Right hindlimb (tissue), 1 donor: ENCODE data around the gene MCF2L.
"Not testable (repeated sequence)": the region's sequence is repeated elsewhere in the genome, so short reads cannot be mapped to it uniquely, and the experiment has no call there.

Source experiments
- DNase-seq: peaks from one replicate; pipeline ENCODE4 v3.0.0-alpha.2; 2018

The MCF2L gene

GRCh38 chr13:113073942-113074341, 104.9 kb downstream of the MCF2L start:
- DNase-seq: no peak

- no peak for DNase-seq
Observed at GRCh38 chr13:113074401-113074800, 105.4 kb downstream of the MCF2L start.

DNA sequence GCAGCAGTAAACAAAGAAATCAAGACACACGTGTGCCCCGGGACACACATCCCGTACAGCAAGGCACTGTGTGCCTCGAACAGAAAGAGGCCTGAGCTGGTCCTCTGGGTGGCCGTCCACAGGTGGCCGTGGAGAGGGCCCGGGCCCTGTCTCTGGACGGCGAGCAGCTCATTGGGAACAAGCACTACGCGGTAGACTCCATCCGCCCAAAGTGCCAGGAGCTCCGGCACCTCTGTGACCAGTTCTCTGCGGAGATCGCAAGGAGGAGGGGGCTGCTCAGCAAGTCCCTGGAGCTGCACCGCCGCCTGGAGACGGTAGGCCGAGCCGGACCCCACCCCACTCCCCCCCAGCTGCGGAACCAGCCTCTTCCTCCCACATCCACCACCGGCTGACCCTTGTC, 105.9 kb downstream of the MCF2L start:
- no peak for DNase-seq

DNA sequence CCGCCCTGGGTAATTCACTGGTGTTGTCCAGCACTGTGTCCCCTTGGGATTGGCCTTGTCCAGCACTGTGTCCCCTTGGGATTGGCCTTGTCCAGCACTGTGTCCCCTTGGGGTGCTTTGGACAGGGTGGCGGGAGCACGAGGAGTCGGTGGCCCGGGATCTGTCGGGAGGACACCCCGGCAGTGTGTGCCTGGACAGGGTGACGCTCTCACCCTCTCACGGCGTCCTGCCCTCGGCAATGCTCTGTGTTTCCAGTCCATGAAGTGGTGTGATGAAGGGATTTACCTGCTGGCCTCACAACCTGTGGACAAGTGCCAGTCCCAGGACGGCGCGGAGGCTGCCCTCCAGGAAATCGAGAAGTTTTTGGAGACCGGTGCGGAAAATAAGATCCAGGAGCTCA, 106.7 kb downstream of the MCF2L start:
- DNase-seq: no peak

DNA sequence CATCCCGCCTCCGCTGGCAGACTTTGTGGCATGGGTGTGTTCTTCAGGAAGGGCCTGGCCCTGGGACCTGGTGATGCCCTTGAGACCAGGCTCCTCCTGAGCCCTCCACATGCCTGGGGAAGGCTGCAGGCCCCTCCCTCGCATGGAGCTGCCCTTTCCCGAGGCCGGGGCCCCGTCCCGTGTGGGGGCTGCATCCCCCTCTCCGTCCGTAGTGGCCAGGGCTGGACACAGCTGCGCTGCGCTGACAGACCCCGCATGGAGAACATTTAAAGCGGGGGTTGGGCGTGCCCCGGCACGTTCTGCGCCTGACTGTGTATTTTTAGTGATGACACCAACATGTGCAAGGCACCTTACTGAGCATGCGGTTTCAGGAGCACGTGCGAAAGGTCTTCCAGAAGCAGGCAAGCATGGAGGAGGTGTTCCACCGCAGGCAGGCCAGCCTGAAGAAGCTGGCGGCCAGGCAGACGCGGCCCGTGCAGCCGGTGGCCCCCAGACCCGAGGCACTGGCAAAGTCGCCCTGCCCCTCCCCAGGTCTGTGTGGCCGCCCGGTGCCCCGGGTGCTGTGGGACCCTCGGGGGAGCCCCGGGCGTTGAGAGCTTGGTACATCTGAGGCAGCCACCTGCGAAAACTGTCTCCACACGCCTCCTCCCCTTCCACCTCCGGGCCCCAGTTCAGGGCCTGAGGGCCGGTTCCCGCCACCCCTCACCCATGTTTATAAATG, 107.8 kb downstream of the MCF2L start:
- DNase-seq: no peak

DNA sequence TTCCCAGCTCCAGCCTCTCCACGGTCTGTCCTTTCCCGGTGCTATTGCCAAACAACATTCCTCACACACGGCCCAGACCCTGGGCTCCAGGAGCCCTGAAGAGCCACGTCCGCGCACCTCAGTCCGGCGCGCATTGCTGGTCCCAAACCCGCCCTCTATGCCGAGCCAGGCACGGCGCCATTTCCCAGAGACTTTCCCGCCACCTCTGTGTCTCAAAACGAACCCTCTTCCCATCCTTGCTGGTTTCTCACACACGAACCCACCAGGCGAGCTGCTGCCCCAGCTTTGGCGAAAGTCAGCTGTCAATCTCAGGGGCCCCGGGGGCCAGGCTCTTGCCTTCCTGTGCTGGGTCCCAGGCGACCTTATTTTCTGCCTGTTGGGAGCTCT, 108.5 kb downstream of the MCF2L start:
- DNase-seq: no peak

DNA sequence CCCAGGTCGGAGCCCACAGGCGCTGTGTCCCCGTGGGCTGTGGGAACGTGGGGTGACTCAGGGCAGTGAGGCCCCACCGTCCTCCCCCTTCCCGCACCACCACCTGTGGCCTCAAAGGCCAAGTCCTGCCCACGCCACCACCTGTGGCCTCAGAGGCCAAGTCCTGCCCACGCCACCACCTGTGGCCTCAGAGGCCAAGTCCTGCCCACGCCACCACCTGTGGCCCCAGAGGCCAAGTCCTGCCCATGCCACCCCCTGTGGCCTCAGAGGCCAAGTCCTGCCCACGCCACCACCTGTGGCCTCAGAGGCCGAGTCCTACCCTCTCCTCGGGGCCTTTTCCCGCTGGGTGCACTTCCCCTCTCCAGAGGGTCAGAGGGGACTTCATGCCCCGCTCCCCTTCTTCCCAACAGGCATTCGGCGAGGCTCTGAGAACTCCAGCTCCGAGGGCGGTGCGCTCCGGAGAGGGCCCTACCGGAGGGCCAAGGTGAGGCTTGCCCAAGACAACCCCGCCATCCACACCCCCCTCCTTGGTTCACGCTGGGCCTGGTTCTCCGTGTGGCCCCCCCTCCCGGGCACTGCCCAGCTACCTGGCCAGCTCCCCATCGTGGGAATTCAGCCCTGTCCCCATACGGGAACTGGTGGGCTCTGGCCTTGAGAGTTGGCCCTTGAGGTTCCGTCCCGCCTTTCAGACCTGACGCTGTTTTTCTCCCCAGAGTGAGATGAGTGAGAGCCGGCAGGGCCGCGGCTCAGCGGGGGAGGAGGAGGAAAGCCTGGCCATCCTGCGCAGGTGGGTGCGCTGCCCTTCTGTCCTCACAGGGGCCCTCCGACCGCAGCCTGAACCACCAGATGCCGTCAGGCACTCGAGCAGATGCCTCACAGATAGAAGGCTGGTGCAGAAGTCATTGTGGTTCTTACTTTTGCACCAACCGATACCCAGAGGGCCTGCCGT, 109.2 kb downstream of the MCF2L start:
- DNase-seq: no peak

DNA sequence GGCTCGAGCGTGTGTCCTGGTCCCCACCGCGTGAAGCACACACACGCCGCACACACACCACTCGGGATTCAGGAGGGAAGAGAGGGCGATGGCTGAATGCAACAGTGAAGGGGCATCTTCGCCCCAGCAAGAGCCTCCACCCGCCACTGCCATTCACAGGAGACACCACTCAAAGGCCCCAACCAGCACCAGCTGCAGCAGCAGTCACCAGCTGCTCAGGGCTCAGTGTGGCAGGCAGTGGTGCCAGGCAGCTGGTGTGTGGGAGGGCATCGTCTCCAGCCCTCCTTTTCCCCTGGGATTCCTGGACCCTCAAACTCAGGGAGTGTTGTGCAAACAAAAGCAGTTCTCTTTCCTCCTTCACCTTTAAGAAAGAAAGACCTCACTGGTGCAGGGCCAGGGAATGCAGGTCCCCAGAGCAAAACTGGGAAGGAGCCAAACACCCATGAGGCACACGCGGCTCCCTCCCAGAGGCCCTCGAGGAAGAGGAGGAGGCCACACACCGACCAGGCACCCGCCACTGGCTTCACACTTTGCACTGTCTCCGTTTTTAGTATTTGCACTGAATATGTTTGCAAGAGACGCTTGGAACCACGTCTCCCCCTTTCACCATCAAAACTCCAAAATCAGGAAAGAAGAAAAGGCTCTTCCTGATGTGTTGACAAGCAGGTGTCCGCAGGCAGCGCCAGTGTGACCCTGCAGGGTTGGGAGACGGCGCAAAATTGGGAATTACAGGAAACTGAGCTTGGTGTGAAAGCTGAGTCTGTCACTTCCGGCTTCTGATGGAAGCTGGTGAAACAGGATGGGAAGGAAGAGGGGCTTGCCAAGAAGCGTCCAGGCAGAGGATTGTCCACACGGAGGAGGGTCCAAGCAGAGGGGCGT, 110.1 kb downstream of the MCF2L start:
- peak; percentile 82 for DNase-seq

DNA sequence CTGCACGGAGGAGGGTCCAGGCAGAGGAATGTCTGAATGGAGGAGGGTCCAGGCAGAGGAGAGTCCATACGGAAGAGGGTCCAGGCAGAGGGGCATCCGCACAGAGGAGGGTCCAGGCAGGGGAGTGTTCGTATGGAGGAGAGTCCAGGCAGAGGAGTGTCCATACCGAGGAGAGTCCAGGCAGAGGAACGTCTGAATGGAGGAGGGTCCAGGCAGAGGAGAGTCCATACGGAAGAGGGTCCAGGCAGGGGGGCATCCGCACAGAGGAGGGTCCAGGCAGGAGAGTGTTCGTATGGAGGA, 110.7 kb downstream of the MCF2L start:
- not testable (repeated sequence) for DNase-seq

DNA sequence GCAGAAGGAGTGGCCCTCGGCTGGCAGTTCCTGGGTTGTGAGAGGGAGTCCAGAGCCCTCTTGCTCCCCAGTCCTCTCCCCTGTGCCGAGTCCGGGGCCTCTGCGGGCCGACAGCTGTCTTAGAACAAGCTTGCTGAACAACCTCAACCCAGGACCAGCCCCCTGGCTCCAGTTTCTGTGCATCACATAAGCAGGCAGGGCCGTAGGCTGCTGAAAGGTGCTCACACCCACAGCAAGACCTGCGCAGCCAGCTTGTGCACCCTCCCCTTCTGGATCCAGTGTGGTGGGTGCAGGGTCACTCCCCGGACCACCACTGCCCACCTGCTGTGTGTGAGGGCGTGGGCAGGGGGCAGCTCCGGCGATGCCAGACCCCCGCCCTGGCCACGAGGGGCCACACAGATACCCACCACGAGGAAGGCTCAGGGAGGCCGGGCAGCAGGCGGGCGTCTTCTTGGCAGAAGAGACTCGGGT, 111.4 kb downstream of the MCF2L start:
- no peak for DNase-seq

- DNase-seq: no peak
Observed at GRCh38 chr13:113080901-113081521, 112.0 kb downstream of the MCF2L start.

DNA sequence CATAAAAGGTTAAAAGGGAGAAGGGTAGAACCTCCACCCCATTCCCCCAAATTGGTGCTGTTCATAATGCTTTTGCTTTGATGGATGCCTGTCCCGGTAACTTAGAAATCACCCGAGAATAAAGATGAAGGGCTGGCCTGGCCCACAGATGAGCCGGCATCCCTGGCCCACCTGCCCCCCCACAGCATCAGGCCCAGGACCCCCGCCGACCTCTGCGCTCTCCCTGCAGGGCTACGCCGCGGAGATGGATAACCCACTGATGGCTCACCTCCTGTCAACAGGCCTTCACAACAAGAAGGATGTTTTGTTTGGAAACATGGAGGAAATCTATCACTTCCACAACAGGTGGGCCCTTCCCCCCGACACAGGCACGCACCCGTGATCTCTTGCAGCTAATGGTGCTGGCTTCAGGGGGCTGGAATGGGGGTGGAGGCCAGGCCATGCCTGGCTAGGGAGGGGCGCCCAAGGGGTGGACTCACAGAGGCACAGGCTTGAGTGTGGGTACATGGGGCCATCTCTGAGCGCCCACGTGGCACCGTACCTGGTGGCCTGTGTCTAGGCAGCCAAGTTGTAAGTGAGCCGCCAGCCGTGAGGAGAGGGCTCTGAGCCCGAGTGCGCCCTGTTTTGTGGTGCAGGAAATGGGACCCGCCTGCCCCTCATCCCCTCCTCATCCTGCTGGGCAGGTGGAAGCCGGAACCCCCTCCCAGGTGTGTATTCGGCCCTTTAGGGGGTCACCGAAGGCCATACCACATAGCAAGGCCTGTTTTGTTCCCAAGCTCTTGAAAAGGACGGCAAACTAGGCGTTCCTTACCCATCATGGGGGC, 113.4 kb downstream of the MCF2L start:
- DNase-seq: no peak

DNA sequence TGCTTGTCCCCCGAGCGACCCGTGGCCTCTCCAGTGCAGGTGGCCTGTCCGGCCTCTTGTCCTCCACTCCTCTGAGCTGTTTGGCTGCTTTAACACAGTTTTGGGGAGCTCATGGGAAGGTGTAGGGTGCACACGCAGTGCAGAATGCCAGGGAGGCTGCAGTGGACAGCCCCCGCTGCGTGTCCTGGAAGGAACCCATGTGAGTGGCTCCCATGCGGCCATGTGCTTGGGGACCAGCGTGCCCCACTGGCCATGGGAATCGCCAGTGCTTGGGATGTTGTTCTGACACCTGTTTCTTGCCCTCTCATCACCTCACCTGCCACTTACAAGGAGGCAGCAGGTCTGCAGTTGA, 114.0 kb downstream of the MCF2L start:
- DNase-seq: no peak

DNA sequence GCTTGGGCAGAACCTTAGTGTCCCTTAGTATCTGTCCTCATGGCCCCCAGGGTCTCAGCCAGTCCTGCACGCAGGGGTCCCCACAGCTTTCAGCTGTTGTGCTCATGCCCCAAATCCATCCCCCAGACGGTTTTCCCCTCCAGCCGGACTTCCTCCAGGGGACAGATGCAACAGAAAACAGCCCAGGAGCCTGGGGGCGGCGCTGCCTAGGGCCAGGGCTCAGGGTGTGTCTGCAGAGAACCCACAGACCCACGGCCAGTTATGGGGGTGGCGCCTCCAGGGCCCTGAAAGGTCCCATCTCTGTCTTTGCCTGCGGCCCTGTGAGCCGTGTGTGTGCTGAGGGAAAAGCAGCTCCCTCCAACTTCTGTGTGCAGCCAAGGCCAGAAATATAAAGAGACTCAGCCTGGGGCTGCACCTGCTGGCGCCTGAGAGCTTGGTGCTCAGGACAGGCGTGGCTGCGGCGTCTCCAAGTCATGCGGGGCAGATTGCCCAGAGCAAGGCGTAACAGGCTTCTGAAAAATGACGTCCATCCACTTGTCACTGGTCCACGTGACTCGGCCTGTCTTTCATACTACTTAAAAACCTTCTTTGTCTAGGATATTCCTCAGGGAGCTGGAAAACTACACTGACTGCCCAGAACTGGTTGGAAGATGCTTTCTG, 114.5 kb downstream of the MCF2L start:
- peak; percentile 82 for DNase-seq

GRCh38 chr13:113084094-113084942, 115.3 kb downstream of the MCF2L start:
- no peak for DNase-seq

GRCh38 chr13:113084943-113085540, 116.0 kb downstream of the MCF2L start:
- DNase-seq: no peak

GRCh38 chr13:113086031-113086750, 117.2 kb downstream of the MCF2L start:
- no peak for DNase-seq

DNA sequence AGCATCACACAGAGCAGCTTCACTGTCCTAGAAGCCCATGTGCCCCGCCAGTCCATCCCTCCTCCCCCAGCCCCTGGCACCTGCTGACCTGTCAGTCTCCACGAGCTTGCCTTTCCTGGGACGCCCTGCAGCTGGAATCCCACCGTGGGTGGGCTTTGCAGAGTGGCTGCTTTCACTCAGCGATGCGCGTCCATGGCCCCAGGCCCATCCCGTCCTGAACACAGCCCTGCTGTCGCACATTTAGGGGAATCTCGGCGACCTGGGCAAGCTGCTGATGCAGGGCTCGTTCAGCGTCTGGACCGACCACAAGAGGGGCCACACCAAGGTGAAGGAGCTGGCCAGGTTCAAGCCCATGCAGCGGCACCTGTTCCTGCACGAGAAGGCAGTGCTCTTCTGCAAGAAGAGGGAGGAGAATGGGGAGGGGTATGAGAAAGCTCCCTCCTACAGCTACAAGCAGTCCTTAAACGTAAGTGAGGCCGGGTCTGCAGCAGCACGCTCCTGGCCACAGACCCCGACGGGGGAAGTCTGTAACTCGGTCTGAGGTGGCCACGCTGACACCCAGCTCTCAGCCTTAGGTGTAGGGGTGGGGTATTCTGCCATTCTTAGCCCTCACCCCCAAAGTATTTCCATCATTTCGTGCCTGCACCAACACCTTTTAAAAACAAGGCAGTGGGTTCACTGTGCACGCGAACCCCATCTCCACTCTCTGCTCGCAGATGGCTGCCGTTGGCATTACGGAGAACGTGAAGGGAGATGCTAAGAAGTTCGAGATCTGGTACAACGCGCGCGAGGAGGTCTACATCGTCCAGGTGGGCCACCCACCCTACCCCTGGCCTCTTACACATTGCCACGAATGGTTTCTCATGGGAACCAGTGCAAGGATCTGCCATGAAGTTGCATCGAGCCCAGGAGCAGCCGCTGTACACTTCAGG, 118.2 kb downstream of the MCF2L start:
- no peak for DNase-seq
